Activated naive CD4-positive, alpha-beta T cell treated with anti-CD3 and anti-CD28 coated beads, Interleukin-2, amount 10 ng/mL, durations not matched to agents 7 days and 5 days (primary cell): Measurements from ENCODE around the gene RELL2.
"Not testable (repeated sequence)": the region's sequence is repeated elsewhere in the genome, so short reads cannot be mapped to it uniquely, and the experiment has no call there.

Source experiments
- CTCF ChIA-PET: fragments of 350-600 bp; sonication (Branson Sonifier 250); formaldehyde crosslinking; loops from one replicate; lab custom pipeline; 2021; ENCODE audit warnings: antibody characterized with exemption; lab: Charles Lee
- DNase-seq: peaks from one replicate; pipeline ENCODE4 v3.0.0-alpha.2; 2020
- H3K27ac Mint-ChIP-seq: one replicate; pipeline ENCODE4 v1.8.0; 2021; ENCODE audit warnings: mild to moderate bottlenecking, moderate library complexity, mixed read lengths
- H3K27me3 Mint-ChIP-seq: one replicate; pipeline ENCODE4 v1.8.0; 2021; ENCODE audit warnings: mild to moderate bottlenecking, mixed read lengths
- H3K36me3 Mint-ChIP-seq: one replicate; pipeline ENCODE4 v1.8.0; 2021; ENCODE audit warnings: mixed read lengths
- H3K4me1 Mint-ChIP-seq: one replicate; pipeline ENCODE4 v1.8.0; 2021; ENCODE audit warnings: mixed read lengths
- H3K4me3 Mint-ChIP-seq: one replicate; pipeline ENCODE4 v1.8.0; 2021; ENCODE audit warnings: mild to moderate bottlenecking, moderate library complexity, mixed read lengths
- H3K9me3 Mint-ChIP-seq: one replicate; pipeline ENCODE4 v1.8.0; 2021; ENCODE audit warnings: mixed read lengths

RELL2 gene

GRCh38 chr5:141609921-141610320 lies 26.9 kb upstream of the RELL2 start:
- CTCF ChIA-PET, result interaction anchor here (2.3 to 7.4 kb wide), 4 partner anchors 7 to 26 kb away, joined by 5 to 43 read pairs (median 28); partner anchors contain the start of genes DIAPH1, HDAC3 and RELL2
- Mint-ChIP-seq H3K4me1 (peaks cover 89% of the 10 kb centered on the region), H3K27ac (peak overlapping the region; percentile 77), H3K36me3 (peaks cover 48% of the 10 kb centered on the region)
- H3K27me3 Mint-ChIP-seq, H3K4me3 Mint-ChIP-seq, H3K9me3 Mint-ChIP-seq, DNase-seq: not testable (repeated sequence)

DNA sequence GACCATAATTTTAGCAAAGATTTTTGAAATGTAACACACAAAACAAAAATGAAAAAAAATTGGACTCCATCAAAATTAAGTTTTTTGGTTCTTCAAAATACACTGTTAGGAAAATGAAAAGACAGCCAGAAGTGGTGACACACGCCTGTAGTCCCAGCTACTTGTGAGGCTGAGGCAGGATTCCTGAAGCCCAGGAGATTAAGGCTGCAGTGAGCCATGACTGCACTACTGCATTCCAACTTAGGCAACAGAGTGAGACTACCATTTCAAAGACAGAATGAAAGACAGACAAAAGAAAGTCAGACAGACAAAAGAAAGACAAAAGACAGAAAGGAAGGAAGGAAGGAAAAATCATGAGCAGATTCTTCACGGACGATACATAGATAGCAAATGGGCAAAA lies 25.5 kb upstream of the RELL2 start:
- Mint-ChIP-seq H3K4me3 (no peak overlapping the region), H3K27ac (peak overlapping the region; percentile 77), H3K9me3 (no peaks in the 10 kb centered on the region), H3K4me1 (peaks cover 88% of the 10 kb centered on the region), H3K27me3 (no peaks in the 10 kb centered on the region), H3K36me3 (peaks cover 53% of the 10 kb centered on the region)
- CTCF ChIA-PET, result interaction anchor here (7.4 kb wide), 1 partner anchor 18 kb away, joined by 43 read pairs; no protein-coding TSS in a partner anchor
- DNase-seq, result no peak

- no peak overlapping the region for H3K27ac Mint-ChIP-seq
- H3K9me3 Mint-ChIP-seq, result no peaks in the 10 kb centered on the region
- H3K27me3 Mint-ChIP-seq, result no peaks in the 10 kb centered on the region
- DNase-seq, result no peak
- H3K36me3 Mint-ChIP-seq, result peaks cover 54% of the 10 kb centered on the region
- CTCF ChIA-PET, result interaction anchor here (1.3 to 7.4 kb wide), 2 partner anchors 21 to 49 kb away, joined by 6 to 43 read pairs; no protein-coding TSS in a partner anchor
- peaks cover 77% of the 10 kb centered on the region for H3K4me1 Mint-ChIP-seq
- H3K4me3 Mint-ChIP-seq, result no peak overlapping the region
Observed at GRCh38 chr5:141613344-141613743, 23.5 kb upstream of the RELL2 start.

DNA sequence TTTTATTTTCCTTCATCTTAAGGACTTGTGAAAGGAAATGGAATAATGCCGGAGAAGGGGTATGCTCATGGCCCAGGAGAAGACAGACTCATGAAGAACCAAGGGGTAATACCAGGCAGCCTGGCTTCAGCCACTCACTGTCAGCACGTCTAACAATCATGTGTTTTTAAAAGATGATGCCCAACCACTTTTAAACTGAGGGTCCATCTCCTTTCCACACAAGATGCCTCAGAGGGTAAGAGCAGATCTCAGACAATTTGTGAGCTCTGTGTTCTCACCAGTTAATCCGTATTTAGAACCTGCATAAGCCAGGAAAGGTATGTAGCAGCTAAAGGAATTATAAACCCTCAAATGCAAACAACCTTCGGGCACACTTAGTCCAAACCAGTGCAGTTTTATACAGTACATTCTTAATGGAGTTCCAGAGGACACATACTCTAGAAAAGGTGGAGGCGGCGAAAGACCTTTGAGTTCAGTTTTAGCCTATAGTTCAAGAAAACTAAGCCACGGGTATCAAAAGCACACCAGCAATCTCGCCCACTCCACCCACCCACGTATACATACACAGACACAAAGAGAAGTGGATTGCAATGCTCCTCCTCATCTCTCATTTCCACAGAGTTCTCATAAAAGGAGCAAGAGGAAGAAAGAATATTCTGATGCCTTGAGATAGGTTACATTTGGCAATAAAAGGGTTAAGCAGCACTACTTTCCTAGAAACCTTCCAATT lies 20.6 kb upstream of the RELL2 start:
- Mint-ChIP-seq H3K27ac (peak overlapping the region; percentile 96), H3K9me3 (no peaks in the 10 kb centered on the region), H3K4me1 (peaks cover 62% of the 10 kb centered on the region), H3K4me3 (peak overlapping the region; percentile 99), H3K27me3 (no peaks in the 10 kb centered on the region), H3K36me3 (peaks cover 41% of the 10 kb centered on the region)
- CTCF ChIA-PET, result interaction anchor here (0.7 to 5.1 kb wide), 8 partner anchors 9 to 345 kb away, joined by 3 to 236 read pairs (median 4); partner anchors contain the start of genes HDAC3 and RELL2
- DNase-seq, result no peak

- peak overlapping the region; percentile 99 for H3K4me3 Mint-ChIP-seq
- peak overlapping the region; percentile 96 for H3K27ac Mint-ChIP-seq
- CTCF ChIA-PET, result interaction anchor here (0.7 to 5.1 kb wide), 9 partner anchors 10 to 344 kb away, joined by 3 to 236 read pairs (median 5); partner anchors contain the start of genes HDAC3 and RELL2
- H3K36me3 Mint-ChIP-seq, result peaks cover 44% of the 10 kb centered on the region
- DNase-seq, result no peak
- no peaks in the 10 kb centered on the region for H3K27me3 Mint-ChIP-seq
- peaks cover 60% of the 10 kb centered on the region for H3K4me1 Mint-ChIP-seq
- no peaks in the 10 kb centered on the region for H3K9me3 Mint-ChIP-seq
Observed at GRCh38 chr5:141617128-141617527, 19.7 kb upstream of the RELL2 start.

GRCh38 chr5:141617682-141618029 lies 19.1 kb upstream of the RELL2 start:
- Mint-ChIP-seq H3K4me1 (peaks cover 59% of the 10 kb centered on the region), H3K36me3 (peaks cover 44% of the 10 kb centered on the region), H3K27ac (peak overlapping the region; percentile 96), H3K4me3 (peak overlapping the region; percentile 99), H3K27me3 (no peaks in the 10 kb centered on the region), H3K9me3 (no peaks in the 10 kb centered on the region)
- DNase-seq, result no peak
- CTCF ChIA-PET, result interaction anchor here (0.7 to 5.1 kb wide), 8 partner anchors 10 to 93 kb away, joined by 3 to 236 read pairs (median 9); partner anchors contain the start of genes HDAC3 and RELL2

- Mint-ChIP-seq H3K27me3 (no peaks in the 10 kb centered on the region), H3K4me3 (peak overlapping the region; percentile 99)
Observed at GRCh38 chr5:141618030-141618803, 18.6 kb upstream of the RELL2 start.

GRCh38 chr5:141618804-141619554 lies 17.8 kb upstream of the RELL2 start, which contains the start of gene DIAPH1:
DIAPH1 (minus strand) TSS chr5:141619000; CDS start chr5:141618914, 86 bp downstream.
- H3K4me1 Mint-ChIP-seq, result peaks cover 60% of the 10 kb centered on the region

More at GRCh38 chr5:141618030-141618803, 18.6 kb upstream of the RELL2 start:
- DNase-seq, result peak; percentile 63
- H3K4me1 Mint-ChIP-seq, result peaks cover 59% of the 10 kb centered on the region
- H3K9me3 Mint-ChIP-seq, result no peaks in the 10 kb centered on the region
- peak overlapping the region; percentile 96 for H3K27ac Mint-ChIP-seq
- CTCF ChIA-PET, result interaction anchor here (0.7 to 5.1 kb wide), 16 partner anchors 11 to 54 kb away, joined by 3 to 236 read pairs (median 12); partner anchors contain the start of genes HDAC3 and RELL2
- peaks cover 41% of the 10 kb centered on the region for H3K36me3 Mint-ChIP-seq

GRCh38 chr5:141623186-141623585 lies 13.6 kb upstream of the RELL2 start:
- peaks cover 52% of the 10 kb centered on the region for H3K36me3 Mint-ChIP-seq
- CTCF ChIA-PET, result interaction anchor here (0.8 to 3.8 kb wide), 6 partner anchors 10 to 193 kb away, joined by 3 to 62 read pairs (median 4); partner anchors contain the start of gene PCDHGA12

More at GRCh38 chr5:141618804-141619554, 17.8 kb upstream of the RELL2 start, which contains the start of gene DIAPH1:
- Mint-ChIP-seq H3K36me3 (peaks cover 46% of the 10 kb centered on the region), H3K4me3 (peak within 1 kb of the TSS; percentile 99), H3K27ac (peak within 1 kb of the TSS; percentile 96), H3K27me3 (no peaks in the 10 kb centered on the region), H3K9me3 (no peaks in the 10 kb centered on the region)
- CTCF ChIA-PET, result interaction anchor here (0.7 to 5.1 kb wide), 19 partner anchors 11 to 341 kb away, joined by 3 to 236 read pairs (median 9); partner anchors contain the start of genes HDAC3 and RELL2
- DNase-seq, result peak; percentile 98

DNA sequence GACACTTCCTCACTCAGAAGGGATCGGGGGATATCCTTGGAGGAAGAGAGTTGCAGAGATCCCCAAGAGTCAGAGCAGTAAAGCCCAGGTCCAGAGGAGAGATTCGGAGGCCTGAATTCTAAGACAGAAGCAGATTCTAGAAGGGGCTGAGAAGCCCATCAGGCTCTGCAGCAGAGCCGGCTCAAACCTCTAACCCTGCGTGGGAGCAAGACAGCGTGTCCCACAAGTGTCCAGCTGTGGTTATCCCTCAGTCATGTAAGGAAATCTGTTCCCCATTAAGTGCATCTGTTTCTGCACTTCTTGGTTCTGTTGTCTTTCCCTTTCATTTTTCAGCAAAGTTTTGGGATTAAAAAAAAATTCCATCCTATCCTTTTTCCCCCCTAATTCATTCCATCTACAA lies 13.2 kb upstream of the RELL2 start:
- no peak for DNase-seq
- Mint-ChIP-seq H3K9me3 (no peaks in the 10 kb centered on the region), H3K27me3 (no peaks in the 10 kb centered on the region), H3K4me3 (no peak overlapping the region), H3K27ac (peak overlapping the region; percentile 90), H3K36me3 (peaks cover 54% of the 10 kb centered on the region), H3K4me1 (peaks cover 33% of the 10 kb centered on the region)
- CTCF ChIA-PET, result interaction anchor here (1.0 to 3.8 kb wide), 4 partner anchors 10 to 60 kb away, joined by 4 to 62 read pairs (median 6); no protein-coding TSS in a partner anchor

More at GRCh38 chr5:141623186-141623585, 13.6 kb upstream of the RELL2 start:
- Mint-ChIP-seq H3K27ac (peak overlapping the region; percentile 90), H3K4me1 (peaks cover 33% of the 10 kb centered on the region), H3K9me3 (no peaks in the 10 kb centered on the region), H3K4me3 (no peak overlapping the region), H3K27me3 (no peaks in the 10 kb centered on the region)
- peak; percentile 52 for DNase-seq

- H3K4me3 Mint-ChIP-seq, result no peak overlapping the region
Observed at GRCh38 chr5:141628175-141628788, 8.5 kb upstream of the RELL2 start.

DNA sequence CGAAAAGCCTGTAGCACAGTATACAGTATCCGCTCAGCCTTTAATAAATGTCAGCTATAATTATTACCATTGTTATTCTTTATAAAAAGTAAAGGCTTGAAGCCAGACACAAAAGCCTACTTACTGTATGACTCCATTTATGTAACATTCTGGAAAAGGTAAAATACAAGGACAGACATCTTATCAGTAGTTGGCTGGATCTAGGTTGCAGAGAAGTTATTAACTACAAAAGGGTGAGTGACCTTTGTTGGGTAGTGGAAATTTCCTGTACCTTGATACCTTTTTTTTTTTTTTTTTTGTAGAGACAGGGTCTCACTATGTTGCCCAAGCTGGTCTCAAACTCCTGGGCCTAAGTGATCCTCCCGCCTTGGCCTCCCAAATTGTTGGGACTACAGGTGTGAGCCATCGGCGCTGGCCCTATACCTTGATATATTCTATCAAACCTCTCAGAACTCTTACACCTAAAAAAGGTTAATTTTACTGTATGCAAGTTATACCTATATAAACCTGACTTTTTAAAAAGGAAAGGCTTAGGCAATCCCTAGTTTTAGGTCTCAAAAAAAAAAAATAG lies 6.1 kb upstream of the RELL2 start:
- Mint-ChIP-seq H3K27ac (no peak overlapping the region), H3K4me3 (no peak overlapping the region), H3K36me3 (peaks cover 57% of the 10 kb centered on the region), H3K27me3 (no peaks in the 10 kb centered on the region), H3K9me3 (no peaks in the 10 kb centered on the region), H3K4me1 (peaks cover 17% of the 10 kb centered on the region)
- no peak for DNase-seq
- CTCF ChIA-PET, result interaction anchor here (0.7 to 3.6 kb wide), 7 partner anchors 9 to 67 kb away, joined by 3 to 17 read pairs (median 6); partner anchors contain the start of gene DIAPH1

More at GRCh38 chr5:141628175-141628788, 8.5 kb upstream of the RELL2 start:
- Mint-ChIP-seq H3K9me3 (no peaks in the 10 kb centered on the region), H3K27me3 (no peaks in the 10 kb centered on the region), H3K27ac (no peak overlapping the region), H3K4me1 (peaks cover 8% of the 10 kb centered on the region), H3K36me3 (peaks cover 60% of the 10 kb centered on the region)
- CTCF ChIA-PET, result interaction anchor here (1.2 to 3.6 kb wide), 3 partner anchors 9 to 64 kb away, joined by 5 to 17 read pairs (median 11); partner anchors contain the start of gene DIAPH1
- no peak for DNase-seq
